ENCODE measurements around the gene LRCOL1. TPM values are rescaled to one million over a fixed set of nuclear protein-coding genes. Genes with fewer than 3 reads are reported as not detected.

The LRCOL1 gene
- total RNA-seq, 2 donors from 2014 or later, result not detected

DNA sequence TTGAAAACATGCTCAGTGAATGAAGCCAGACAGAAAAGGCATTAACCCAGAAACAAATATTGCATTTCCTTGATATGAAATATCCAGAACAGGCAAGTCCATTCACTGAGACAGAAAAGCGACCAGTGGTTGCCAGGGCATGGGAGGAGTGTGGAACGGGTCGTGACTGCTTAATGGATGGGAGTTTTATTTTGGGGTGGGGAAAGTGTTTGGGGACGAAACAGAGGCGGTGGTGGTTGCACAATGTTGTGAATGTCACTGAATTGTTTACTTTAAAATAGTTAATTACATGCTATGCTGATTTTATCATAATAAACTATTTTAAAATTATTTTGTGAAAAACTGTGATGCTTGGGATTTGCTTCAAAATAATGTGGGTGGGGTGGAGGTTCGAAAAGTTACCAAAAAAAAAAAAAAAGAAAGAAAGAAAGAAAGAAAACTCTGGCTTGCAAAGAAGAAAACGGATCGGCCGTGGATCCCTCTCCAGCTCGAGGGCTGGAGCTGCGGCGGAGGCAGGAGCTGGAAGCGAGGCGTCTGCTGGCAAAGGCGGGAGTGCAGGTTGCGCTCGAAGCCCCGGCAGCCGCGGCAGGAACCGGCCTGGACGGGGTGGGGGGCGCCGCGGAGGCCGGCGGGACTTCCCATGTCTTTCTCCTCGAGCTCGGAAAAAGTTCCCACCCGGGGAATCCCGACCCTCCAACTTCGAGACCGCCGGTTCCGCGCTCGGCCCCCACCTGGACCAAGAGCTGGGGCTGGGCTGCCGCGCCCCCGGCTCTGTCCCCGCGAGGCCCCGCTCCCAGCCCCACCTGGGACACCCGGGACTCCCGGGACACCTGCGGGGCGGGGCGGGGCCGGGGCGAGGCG lies 7.7 kb upstream of the LRCOL1 start:
- H3K4me3 ChIP-seq, result no peak overlapping the region
- H3K36me3 ChIP-seq (replicated peaks in 1 of 2; ENCODE audit: insufficient read depth in 1 of 2, low read depth in 2 of 2), result no peaks in the 10 kb centered on the region
- peak in 1 of 4 donors; percentile 20 for DNase-seq
- TF ChIP-seq POLR2A (IDR thresholded peaks at IDR 0.05), result no peak
- TF ChIP-seq, protein P1, sequence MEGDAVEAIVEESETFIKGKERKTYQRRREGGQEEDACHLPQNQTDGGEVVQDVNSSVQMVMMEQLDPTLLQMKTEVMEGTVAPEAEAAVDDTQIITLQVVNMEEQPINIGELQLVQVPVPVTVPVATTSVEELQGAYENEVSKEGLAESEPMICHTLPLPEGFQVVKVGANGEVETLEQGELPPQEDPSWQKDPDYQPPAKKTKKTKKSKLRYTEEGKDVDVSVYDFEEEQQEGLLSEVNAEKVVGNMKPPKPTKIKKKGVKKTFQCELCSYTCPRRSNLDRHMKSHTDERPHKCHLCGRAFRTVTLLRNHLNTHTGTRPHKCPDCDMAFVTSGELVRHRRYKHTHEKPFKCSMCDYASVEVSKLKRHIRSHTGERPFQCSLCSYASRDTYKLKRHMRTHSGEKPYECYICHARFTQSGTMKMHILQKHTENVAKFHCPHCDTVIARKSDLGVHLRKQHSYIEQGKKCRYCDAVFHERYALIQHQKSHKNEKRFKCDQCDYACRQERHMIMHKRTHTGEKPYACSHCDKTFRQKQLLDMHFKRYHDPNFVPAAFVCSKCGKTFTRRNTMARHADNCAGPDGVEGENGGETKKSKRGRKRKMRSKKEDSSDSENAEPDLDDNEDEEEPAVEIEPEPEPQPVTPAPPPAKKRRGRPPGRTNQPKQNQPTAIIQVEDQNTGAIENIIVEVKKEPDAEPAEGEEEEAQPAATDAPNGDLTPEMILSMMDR (IDR thresholded peaks at IDR 0.05), result no peak
- peaks cover 0 to 17% of the 10 kb centered on the region in 2 donors for H3K27me3 ChIP-seq
- ATAC-seq, result no peak
- WGBS, 2 donors, result 7 to 25% methylated on average over 19 to 51 of the region's 51 CpGs
- no peak overlapping the region for H3K27ac ChIP-seq
- peaks cover 4% of the 10 kb centered on the region for H3K4me1 ChIP-seq
- no peaks in the 10 kb centered on the region for H3K9me3 ChIP-seq
- intact Hi-C loops (cut with DNase I), result loop anchor here (10.0 kb wide), 1 partner anchor 463 kb away; no protein-coding TSS in a partner anchor

DNA sequence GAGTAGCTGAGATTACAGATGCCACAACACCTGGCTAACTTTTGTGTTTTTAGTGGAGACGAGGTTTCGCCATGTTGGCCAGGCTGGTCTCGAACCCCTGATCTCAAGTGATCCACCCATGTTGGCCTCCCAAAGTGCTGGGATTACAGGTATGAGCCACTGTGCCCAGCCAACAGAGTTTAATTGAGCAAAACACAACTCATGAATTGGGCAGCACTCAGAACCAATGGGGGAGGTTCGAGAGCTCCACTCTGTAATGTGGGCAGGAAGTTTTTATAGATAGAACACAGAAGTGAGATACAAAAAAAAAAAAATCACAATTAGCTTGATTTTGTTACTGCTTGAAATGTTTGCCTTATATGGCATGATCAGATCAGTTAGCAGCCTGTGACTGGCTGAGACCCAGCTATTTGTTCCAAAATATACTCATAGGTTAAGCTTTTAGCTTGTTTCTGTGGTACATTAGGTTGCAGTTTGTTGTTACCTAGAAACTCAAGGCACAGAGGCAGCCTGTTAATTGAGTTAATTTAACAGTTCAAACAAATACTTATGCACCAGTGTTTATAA lies 6.8 kb upstream of the LRCOL1 start:
- peaks cover 4% of the 10 kb centered on the region for H3K4me1 ChIP-seq
- intact Hi-C loops (cut with DNase I), result loop anchor here (10.0 kb wide), 1 partner anchor 462 kb away; no protein-coding TSS in a partner anchor
- ATAC-seq (no peak), DNase-seq (no peak)
- no peak overlapping the region for H3K4me3 ChIP-seq
- peaks cover 0 to 17% of the 10 kb centered on the region in 2 donors for H3K27me3 ChIP-seq
- H3K9me3 ChIP-seq, result no peaks in the 10 kb centered on the region
- 57 to 86% methylated on average over 3 to 4 of the region's 4 CpGs for WGBS, 2 donors
- TF ChIP-seq, protein P1 (IDR thresholded peaks at IDR 0.05), result no peak
- no peak for TF ChIP-seq POLR2A (IDR thresholded peaks at IDR 0.05)
- H3K36me3 ChIP-seq (replicated peaks in 1 of 2; ENCODE audit: insufficient read depth in 1 of 2, low read depth in 2 of 2), result no peaks in the 10 kb centered on the region
- H3K27ac ChIP-seq, result no peak overlapping the region

DNA sequence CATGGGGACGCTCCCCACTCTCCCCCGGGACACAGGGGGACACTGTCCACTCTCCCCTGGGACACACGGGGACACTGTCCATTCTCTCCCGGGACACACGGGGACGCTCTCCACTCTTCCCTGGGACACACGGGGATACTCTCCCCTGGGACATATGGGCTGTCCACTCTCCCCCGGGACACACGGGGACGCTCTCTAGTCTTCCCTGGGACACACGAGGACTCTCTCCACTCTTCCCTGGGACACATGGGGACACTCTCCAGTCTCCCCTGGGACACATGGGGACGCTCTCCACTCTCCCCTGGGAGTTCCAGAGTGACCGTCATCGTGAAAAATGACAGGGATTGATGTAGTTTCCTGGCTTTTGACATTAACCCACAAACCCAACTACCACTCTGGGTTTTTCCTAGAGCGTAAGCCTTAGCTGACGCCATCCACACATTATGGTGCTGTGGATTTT lies 5.2 kb upstream of the LRCOL1 start:
- Histone ChIP-seq H3K4me1 (peaks cover 4% of the 10 kb centered on the region), H3K4me3 (no peak overlapping the region), H3K36me3 (replicated peaks in 1 of 2; ENCODE audit: insufficient read depth in 1 of 2, low read depth in 2 of 2) (no peaks in the 10 kb centered on the region), H3K27me3 (peaks cover 0 to 24% of the 10 kb centered on the region in 2 donors), H3K9me3 (peaks cover 0 to 10% (median 0%) of the 10 kb centered on the region in 3 donors), H3K27ac (no peak overlapping the region)
- DNase-seq (no peak), ATAC-seq (no peak)
- 59 to 62% methylated on average over 9 to 16 of the region's 16 CpGs for WGBS, 2 donors
- TF ChIP-seq, protein P1 (IDR thresholded peaks at IDR 0.05), result no peak
- no peak for TF ChIP-seq POLR2A (IDR thresholded peaks at IDR 0.05)
- intact Hi-C loops (cut with DNase I), result loop anchor here (10.0 kb wide), 1 partner anchor 461 kb away; no protein-coding TSS in a partner anchor

DNA sequence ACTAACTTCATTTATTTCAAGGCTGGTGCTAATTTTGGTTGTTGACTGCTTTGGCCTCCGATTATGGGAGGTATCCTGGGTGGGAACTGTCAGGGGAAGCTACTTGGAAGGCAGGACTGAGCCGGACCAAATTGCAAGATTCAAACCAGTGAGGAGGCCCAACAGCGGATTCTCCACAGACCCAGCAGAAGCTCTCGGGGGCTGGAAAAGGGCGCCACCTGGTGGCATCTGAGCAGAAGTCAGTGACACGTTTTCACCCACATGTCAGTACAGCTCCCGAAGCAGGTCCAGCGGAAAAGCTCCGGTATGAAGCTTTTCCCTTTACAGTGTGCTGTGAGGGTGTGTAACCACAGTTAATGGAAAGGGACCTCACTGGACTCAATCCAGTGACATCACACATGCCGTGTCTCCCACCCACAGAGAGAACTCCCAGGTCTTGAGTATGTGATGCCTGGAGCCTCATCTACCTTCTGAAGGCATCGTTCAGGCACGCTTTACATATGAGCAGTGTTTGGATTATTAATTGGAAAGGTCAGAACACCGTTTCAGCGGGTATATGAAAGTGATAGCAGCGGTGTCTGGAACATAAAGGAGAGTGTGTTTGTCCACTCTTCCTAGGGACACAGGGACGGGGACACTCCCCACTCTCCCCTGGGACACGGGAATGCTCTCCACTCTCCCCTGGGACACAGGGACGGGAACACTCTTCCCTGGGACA lies 4.6 kb upstream of the LRCOL1 start:
- Histone ChIP-seq H3K36me3 (replicated peaks in 1 of 2; ENCODE audit: insufficient read depth in 1 of 2, low read depth in 2 of 2) (no peaks in the 10 kb centered on the region), H3K27ac (no peak overlapping the region), H3K27me3 (peaks cover 0 to 27% of the 10 kb centered on the region in 2 donors), H3K4me1 (peaks cover 4% of the 10 kb centered on the region), H3K9me3 (peaks cover 0 to 10% (median 0%) of the 10 kb centered on the region in 3 donors), H3K4me3 (no peak overlapping the region)
- intact Hi-C loops (cut with DNase I), result loop anchor here (5.0 to 10.0 kb wide), 2 partner anchors 198 to 460 kb away; no protein-coding TSS in a partner anchor
- DNase-seq (peak; percentile 81 to 84 (median 82)), ATAC-seq (peak; percentile 88)
- TF ChIP-seq POLR2A (IDR thresholded peaks at IDR 0.05), result no peak
- TF ChIP-seq, protein P1 (IDR thresholded peaks at IDR 0.05), result peak; percentile 55 to 88 (median 81)
- WGBS, 2 donors, result 23 to 35% methylated on average over 14 to 18 of the region's 18 CpGs
